Measurements from ENCODE around the gene DUOXA1.

GRCh38 chr15:45121020-45121419 lies 8.7 kb downstream of the DUOXA1 start:
- TF ChIP-seq CTCF (IDR thresholded peaks at IDR 0.05), result no peak
- no peak for TF ChIP-seq ZNF423 (CRISPR knock-in tag; IDR thresholded peaks at IDR 0.05)
- no peak for TF ChIP-seq ESRRA (CRISPR knock-in tag; IDR thresholded peaks at IDR 0.05; ENCODE audit: borderline replicate concordance)
- TF ChIP-seq JUN (CRISPR knock-in tag; IDR thresholded peaks at IDR 0.05), result no peak
- TF ChIP-seq MYBL2 (CRISPR knock-in tag; IDR thresholded peaks at IDR 0.05), result no peak
- TF ChIP-seq ZBTB21 (CRISPR knock-in tag; IDR thresholded peaks at IDR 0.05; ENCODE audit: borderline replicate concordance), result no peak
- no peak for TF ChIP-seq TCF7 (CRISPR knock-in tag; IDR thresholded peaks at IDR 0.05; ENCODE audit: low read depth)
- no peak for TF ChIP-seq USF1 (CRISPR knock-in tag; IDR thresholded peaks at IDR 0.05)
- no peak for TF ChIP-seq FOXP4 (CRISPR knock-in tag; IDR thresholded peaks at IDR 0.05)
